GM21381 (cell line): ENCODE measurements around the gene UTS2B.

Experiments used
- ATAC-seq: cut with Tn5 transposase; IDR thresholded peaks from one replicate; pipeline ENCODE4 v1.9.1; 2021; ENCODE audit warnings: mild to moderate bottlenecking, moderate library complexity; ENCODE audit not compliant: unreplicated experiment

The UTS2B gene

GRCh38 chr3:191246034-191246433 is 84.3 kb downstream of the UTS2B start:
- peak; percentile 81 for ATAC-seq

DNA sequence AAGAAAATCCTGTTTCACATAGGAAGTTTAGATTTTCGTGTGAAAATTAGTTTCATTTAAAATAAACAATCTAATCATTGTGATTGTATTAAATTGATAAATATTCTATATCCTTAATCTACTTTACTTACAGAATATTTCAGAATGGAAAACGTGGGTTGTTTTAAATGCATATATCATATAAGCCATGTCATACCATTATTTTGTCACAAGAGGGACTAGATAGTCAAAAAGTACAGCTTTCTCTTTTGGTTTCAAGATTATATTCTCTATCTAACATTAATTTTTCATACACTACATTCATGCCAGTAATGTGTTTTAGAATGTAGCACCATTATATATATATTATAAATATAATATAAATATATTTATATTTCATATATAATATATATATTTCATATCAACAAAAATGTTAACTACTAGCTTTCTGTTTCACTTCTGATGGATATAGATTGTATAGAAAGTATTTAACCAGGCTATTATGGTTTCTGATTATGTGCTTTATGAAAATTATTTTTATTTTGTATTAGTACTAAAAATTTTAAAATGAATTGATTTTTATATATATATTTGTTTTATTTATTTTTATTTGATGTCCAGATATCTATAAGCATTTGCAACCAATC is 86.0 kb downstream of the UTS2B start:
- ATAC-seq, result no peak

DNA sequence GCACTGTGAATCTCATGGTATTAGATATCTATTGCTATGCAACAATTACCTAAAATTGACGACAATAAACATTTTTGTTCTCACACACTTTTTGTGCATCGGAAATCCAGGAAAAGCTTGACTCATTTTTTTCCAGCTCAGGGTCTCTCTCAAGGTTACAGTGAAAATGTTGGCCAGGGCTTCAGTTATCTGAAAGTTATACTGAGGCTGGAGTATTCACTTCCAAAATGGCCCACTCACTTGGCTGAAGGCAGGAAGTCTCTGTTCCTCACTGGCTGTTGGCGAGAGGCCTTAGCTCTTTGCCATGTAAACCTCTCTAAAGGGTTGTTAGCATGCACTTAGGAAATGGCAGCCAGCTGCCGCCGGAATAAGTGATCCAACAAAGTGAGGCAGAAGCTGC is 89.8 kb downstream of the UTS2B start:
- ATAC-seq, result no peak

GRCh38 chr3:191239407-191240031 is 90.8 kb downstream of the UTS2B start:
- no peak for ATAC-seq

DNA sequence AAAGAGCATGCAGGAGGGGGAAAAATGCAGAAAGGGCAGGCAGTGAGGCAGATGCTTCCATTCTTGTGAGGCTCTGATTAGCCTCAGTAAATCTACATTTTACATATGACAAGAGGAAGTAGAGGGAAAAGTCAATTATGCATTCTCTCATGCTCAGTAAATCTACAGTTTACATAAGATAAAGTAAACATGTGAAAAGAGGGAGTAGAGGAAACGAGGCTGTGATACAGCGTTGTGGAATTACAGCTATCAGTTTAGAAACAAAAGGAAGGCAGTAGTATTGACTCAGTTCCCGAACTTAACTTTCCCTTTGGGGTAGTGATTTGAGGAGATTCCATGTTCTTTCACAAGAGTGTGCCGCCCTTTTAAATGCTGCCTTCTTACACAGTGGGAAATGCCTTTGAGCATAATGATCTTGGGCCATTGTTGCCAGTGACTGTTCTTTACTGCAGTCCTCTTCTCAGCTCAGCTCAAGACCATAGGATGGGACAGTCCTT is 92.0 kb downstream of the UTS2B start:
- ATAC-seq, result no peak

DNA sequence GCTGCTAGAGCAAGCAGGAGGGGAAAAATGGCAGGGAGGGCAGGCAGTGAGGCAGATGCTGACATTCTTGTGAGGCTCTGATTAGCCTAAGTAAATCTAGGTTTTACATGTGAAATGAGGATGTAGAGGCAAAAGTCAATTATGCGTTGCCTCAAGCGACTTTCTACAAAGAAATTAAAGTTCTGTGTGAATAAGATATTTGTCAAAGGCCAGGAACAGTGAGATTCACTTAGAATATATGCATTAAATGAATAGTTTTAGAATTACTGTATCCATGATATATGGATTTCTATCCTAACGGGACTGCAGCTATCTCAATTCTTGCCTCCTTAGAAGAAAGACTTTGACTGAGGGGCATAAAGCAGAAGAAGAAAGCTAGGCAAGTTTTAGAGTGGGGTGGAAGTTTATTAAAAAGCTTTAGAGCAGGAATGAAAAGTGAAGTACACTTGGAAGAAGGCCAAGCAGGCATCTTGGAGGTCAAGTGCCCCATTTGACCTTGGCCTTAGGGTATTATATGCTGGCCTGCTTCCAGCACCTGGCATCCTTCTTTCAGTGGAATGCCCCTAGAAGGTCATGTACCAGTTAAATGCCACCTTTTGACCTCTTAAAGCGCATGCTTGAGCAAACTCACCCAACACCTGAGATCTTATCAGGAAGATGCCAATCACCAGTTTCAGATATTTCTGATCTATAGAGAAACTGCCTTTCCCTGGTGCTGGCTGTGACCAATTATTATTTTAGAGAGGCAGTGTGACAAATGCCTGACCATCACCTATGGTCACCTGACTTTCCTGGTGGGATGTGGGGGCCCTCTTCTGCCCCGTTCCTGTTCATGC is 93.1 kb downstream of the UTS2B start:
- ATAC-seq, result no peak

GRCh38 chr3:191236646-191237045 is 93.7 kb downstream of the UTS2B start:
- no peak for ATAC-seq

- peak; percentile 99 for ATAC-seq
Observed at GRCh38 chr3:191235331-191236314, 94.7 kb downstream of the UTS2B start.

GRCh38 chr3:191234216-191234615 is 96.1 kb downstream of the UTS2B start:
- ATAC-seq, result no peak

GRCh38 chr3:191227541-191227940 is 102.8 kb downstream of the UTS2B start:
- ATAC-seq, result no peak

DNA sequence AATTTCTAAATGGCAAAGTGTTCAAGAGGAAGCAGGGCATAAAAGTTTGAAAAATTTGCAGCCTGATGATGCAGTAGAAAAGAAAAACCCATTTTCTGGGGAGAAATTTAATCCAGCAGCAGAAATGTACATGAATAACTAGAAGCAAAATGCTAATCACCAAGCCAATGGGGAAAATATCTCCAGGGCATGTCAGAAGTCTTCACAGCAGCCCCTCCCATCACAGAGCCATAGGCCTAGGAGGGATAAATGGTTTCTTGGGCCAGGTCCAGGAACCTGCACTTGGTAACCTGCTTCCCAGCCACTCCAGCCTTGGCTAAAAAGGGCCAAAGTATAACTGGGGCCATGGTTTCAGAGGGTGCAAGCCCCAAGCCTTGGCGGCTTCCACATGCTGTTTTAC is 108.7 kb downstream of the UTS2B start:
- no peak for ATAC-seq

DNA sequence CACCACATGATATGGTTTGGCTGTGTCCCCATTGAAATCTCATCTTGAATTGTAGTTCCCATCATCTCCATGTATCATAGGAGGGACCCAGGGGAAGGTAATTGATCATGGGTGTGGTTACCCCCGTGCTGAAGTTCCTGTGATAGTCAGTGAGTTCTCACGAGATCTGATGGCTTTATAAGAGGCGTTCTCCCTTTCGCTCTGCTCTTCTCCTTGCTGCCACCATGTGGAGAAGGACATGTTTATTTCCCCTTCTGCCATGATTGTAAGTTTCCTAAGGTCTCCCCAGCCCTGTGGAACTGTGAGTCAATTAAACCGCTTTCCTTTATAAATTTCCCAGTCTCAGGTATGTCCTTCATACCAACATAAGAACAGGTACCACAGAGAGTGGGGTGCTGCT is 109.4 kb downstream of the UTS2B start:
- no peak for ATAC-seq

- no peak for ATAC-seq
Observed at GRCh38 chr3:191217301-191217700, 113.0 kb downstream of the UTS2B start.
